Pancreas (tissue), 10 donors: Measurements from ENCODE around the gene ABHD12B. TPM values are rescaled to one million over a fixed set of nuclear protein-coding genes. Genes with fewer than 3 reads are reported as not detected.

Source experiments
- ATAC-seq, 4 donors: fragments of 200-7000 bp; cut with Tn5 transposase; one replicate each; pipeline versions ENCODE4 v1.8.0 to v1.9.1; 2020; ENCODE audit warnings: mild to moderate bottlenecking in 4 of 4, moderate library complexity in 4 of 4
- DNase-seq, 6 donors: peaks; one replicate each; pipeline ENCODE4 v3.0.0-alpha.2; 2020
- FAIRE-seq: peaks from 2 replicates; lab custom pipeline; 2012; peaks lifted over from hg19 to GRCh38; lab: Jason Lieb, UNC
- H3K27ac ChIP-seq, 4 donors: fragments of 200-600 bp; sonication (generic); 1 replicate in 3 of 4; 2 replicates in 1 of 4; pipeline versions ENCODE4 v1.5.0 to v1.8.0; 2020
- H3K27me3 ChIP-seq, 4 donors: fragments of 200-600 bp; one replicate each; pipeline ENCODE4 v1.8.0; 2021
- H3K36me3 ChIP-seq, 3 donors: fragments of 200-600 bp; sonication (generic) in 1 of 3; one replicate each; pipeline versions ENCODE4 v1.5.0 to v1.8.0; 2020 to 2021
- H3K4me1 ChIP-seq, 3 donors: fragments of 200-600 bp; one replicate each; pipeline ENCODE4 v1.8.0; 2021
- H3K4me3 ChIP-seq, 4 donors: fragments of 200-600 bp; sonication (generic) in 2 of 4; one replicate each; pipeline versions ENCODE4 v1.5.0 to v1.8.0; 2020 to 2021
- H3K9me3 ChIP-seq, 4 donors: fragments of 200-600 bp; one replicate each; pipeline ENCODE4 v1.8.0; 2021
- WGBS, 2 donors: extraction: QIAGEN DNeasy Blood & Tissue Kit; methylation state at CpG; one replicate each; pipeline ENCODE4 v1.1.7; 2013; 5-methylcytosine and 5-hydroxymethylcytosine counted together
- intact Hi-C, 3 donors: fragments of 100-400 bp; cut with DNase I; formaldehyde crosslinking; loops; one replicate each; pipeline versions ENCODE4 v1.11.1 to v1.14.2; 2022
- polyA plus RNA-seq, 2 donors: library from polyadenylated mRNA; stranded (reverse); fragments of 200-250 nt; gene quantifications; one replicate each; pipeline ENCODE4 v1.2.3, GENCODE V29; 2013
- total RNA-seq, 6 donors: library from RNA; stranded (reverse); fragmentation: NEBNext Ultra II Directional in 4 of 6; extraction: Animal tissue kit (Norgen Biotek cat#: 25700) in 4 of 6; gene quantifications; one replicate each; pipeline versions ENCODE4 v1.2.1 to v1.2.4, GENCODE V29; 2021 to 2023
- TF ChIP-seq, protein P1 (sequence below), 4 donors: fragments of 200-600 bp; sonication (generic) in 3 of 4; IDR thresholded peaks; one replicate each; pipeline versions ENCODE4 v1.5.0 to v1.8.0; 2021; ENCODE audit warnings: antibody characterized with exemption in 4 of 4
- donor health status: healthy with polysubstance abuse.
- donor health status: DM: no; HTN: no; CAD: no; lungs with moderate emphysema.
- donor health status: DM: no; HTN: no; CAD: no.
- donor health status: control.
- donor health status: control.
- donor health status: Bipolar disorder and iron deficiency.
- donor health status: DM: yes; HTN: yes; CAD: no.
- donor health status: DM: no; HTN: no; CAD: no.
- donor health status: DM: no; HTN: no; CAD: no.
- donor health status: DM: yes; HTN: yes; CAD: no.

ABHD12B gene
- total and polyA plus RNA-seq, 8 donors = 0.16 TPM; not detected in 7

DNA sequence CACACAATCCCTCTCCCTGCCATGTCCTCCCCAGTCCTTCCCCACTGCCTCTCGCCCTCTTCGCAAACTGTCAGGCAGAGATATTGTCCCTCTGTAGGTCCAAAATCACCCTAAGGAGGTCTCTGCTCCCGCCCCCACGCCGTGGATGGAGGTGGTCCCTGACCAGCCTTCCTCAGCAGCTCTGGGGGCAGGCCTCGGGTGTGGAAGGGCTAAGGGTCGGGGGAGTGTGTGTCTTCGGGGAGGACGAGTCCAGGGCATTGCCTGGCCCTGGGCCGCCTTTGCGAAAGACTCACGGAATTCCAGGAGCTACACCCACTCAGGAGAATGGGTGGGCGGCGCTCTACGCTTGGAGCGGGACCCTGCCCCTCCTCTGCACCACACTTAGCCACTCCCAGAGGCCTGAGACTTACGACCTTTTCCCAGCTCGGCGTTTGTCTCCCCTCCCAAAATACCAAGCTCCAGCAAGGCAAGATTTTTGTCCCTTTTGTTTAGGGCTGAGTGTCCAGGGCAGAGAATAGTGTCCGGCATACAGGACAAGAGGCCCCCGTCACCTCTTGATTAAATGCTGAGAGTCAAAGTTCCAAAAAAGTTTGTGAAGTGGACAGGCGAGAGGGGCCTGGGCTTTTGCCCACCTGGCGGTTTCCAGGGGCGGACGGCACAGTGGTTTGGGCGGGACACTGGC lies 71.5 kb downstream of the ABHD12B start:
- no peaks in the 10 kb centered on the region for H3K9me3 ChIP-seq
- no peak for FAIRE-seq
- no peaks in the 10 kb centered on the region for H3K27me3 ChIP-seq
- ATAC-seq = peak; percentile 38 to 59 (median 51)
- DNase-seq = peak in 5 of 6 donors; percentile 16 to 71 (median 33)
- no peaks in the 10 kb centered on the region for H3K36me3 ChIP-seq
- H3K27ac ChIP-seq = peak overlapping the region in 1 of 4 donors; percentile 77
- H3K4me1 ChIP-seq = no peaks in the 10 kb centered on the region
- intact Hi-C loops = no loop called here
- WGBS, 2 donors = 27 to 33% methylated on average over 26 of the region's 26 CpGs
- TF ChIP-seq, protein P1, sequence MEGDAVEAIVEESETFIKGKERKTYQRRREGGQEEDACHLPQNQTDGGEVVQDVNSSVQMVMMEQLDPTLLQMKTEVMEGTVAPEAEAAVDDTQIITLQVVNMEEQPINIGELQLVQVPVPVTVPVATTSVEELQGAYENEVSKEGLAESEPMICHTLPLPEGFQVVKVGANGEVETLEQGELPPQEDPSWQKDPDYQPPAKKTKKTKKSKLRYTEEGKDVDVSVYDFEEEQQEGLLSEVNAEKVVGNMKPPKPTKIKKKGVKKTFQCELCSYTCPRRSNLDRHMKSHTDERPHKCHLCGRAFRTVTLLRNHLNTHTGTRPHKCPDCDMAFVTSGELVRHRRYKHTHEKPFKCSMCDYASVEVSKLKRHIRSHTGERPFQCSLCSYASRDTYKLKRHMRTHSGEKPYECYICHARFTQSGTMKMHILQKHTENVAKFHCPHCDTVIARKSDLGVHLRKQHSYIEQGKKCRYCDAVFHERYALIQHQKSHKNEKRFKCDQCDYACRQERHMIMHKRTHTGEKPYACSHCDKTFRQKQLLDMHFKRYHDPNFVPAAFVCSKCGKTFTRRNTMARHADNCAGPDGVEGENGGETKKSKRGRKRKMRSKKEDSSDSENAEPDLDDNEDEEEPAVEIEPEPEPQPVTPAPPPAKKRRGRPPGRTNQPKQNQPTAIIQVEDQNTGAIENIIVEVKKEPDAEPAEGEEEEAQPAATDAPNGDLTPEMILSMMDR (IDR thresholded peaks at IDR 0.05) = no peak
- peak overlapping the region; percentile 59 to 84 (median 69) for H3K4me3 ChIP-seq

DNA sequence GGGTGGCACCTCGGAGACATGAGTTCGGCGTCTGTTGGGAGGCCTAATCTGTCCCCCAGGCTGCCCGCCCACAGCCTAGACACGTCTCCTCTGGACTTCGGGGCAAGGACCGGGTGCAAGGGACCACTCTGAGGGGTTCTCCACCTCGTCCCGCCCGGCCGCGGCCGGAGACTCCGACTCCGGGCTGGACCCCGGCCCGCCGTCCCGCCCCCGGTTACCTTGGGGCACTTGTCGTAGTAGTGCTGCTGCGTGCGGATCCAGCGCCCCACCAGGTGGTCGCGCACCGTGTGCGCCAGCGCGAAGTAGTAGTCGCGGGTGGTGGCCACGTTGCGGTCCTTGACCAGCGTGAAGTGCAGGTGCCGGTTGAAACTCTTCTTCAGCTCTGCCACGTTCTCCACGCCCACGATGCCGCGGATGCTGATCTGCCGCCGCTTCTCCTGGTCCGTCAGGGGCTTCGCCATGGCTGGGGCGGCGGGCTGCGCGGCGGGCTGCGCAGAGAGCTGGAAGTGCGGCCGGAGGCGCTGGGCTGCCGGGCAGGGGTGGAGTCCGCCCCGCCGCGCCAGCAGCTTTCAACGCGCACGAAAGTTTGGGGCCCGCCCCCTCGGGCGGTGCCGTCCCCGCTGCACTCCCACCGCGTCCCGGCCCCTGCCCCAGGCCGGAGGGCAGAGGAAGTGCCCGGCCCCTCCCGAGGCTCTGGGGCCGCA lies 72.2 kb downstream of the ABHD12B start, which contains the start of gene PYGL:
TSS of gene PYGL (minus strand) at position 541 of the 704 bp plus-strand sequence. CDS start at position 461, 80 bp downstream.
- peak; percentile 92 to 96 (median 95) for ATAC-seq
- DNase-seq = peak; percentile 59 to 87 (median 70)
- H3K4me3 ChIP-seq = peak within 1 kb of the TSS; percentile 59 to 84 (median 69)
- FAIRE-seq = no peak
- intact Hi-C loops = no loop called here
- H3K27me3 ChIP-seq = no peaks in the 10 kb centered on the region
- H3K4me1 ChIP-seq = no peaks in the 10 kb centered on the region
- TF ChIP-seq, protein P1 (IDR thresholded peaks at IDR 0.05) = no peak
- no peaks in the 10 kb centered on the region for H3K36me3 ChIP-seq
- H3K9me3 ChIP-seq = no peaks in the 10 kb centered on the region
- peak within 1 kb of the TSS in 3 of 4 donors; percentile 35 to 77 (median 64) for H3K27ac ChIP-seq
- 0 to 1% methylated on average over 59 to 74 of the region's 74 CpGs for WGBS, 2 donors

DNA sequence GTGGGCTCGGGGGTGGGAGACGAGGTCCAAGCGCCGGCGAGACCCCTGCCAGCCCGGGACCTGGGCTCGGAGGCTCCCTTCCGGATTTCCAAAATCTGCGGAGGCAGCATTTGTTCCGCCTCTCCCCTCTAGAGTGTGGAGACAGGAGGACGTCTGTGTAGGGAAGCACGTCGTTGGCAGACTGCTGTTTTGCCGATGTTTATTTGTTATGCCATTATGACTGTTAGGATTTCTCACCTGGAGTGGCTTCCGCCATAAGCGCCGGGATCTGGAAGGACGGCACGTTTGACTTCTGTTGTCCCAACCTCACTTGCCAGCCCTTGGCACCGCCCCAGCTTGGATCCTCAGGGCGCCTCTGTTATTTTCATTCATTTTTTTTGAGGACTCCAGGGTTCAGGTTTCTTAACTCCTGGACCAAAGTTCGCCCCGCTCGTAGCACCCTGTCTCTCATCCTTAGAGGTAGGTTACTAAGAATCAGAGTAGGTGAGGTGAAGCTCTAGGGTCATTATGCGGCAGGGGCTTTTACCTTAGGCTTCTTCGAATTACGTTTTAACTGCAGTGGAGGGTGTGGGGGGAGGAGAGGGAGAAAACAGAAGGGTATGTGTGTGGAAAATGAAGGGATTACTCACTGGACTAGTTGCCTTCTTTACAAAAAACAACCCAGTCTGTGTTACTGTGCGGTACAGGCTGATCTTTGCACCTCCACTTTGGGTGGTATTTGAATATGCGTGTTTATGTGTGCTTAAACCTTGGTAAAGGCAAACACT lies 73.0 kb downstream of the ABHD12B start:
- peak; percentile 44 to 64 (median 54) for ATAC-seq
- H3K4me3 ChIP-seq = peak overlapping the region; percentile 59 to 84 (median 69)
- DNase-seq = peak; percentile 18 to 72 (median 46)
- WGBS, 2 donors = 4 to 6% methylated on average over 29 of the region's 29 CpGs
- H3K36me3 ChIP-seq = no peaks in the 10 kb centered on the region
- no peaks in the 10 kb centered on the region for H3K27me3 ChIP-seq
- H3K9me3 ChIP-seq = no peaks in the 10 kb centered on the region
- no peak for FAIRE-seq
- TF ChIP-seq, protein P1 (IDR thresholded peaks at IDR 0.05) = no peak
- H3K27ac ChIP-seq = peak overlapping the region in 3 of 4 donors; percentile 35 to 77 (median 64)
- H3K4me1 ChIP-seq = no peaks in the 10 kb centered on the region
- intact Hi-C loops = no loop called here

DNA sequence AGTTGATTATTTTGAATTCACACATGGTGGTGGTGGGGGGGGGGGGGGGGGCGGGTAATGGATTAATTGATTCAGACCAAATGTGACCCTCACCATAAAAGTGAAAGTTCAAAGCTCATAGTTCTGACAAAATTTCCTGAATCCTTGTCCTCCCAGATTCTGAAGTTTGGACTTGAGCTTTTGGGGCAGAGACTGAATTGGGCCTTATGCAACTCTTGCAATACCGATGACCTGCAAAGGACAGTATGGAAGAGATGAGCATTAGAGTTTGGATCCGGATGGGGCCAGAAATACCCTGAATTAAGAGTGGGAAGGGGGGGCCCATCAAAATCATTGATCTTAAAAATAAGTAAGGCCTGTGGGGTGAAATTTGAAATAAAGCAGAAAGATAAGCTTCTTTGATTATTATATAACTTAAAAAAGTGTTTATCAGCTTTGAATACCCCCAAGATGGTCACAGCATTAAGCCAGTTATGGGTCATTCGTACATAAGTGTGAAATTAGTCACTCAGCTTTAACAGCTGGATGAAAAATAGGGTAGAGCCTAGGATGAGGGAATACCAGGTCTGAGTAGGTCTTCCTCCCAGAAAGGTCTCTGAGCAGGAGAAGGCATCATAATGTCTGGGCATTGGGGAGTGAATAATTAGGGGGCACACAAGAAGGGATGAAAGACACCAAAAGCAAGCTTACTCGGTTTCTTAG lies 74.5 kb downstream of the ABHD12B start:
- Histone ChIP-seq H3K4me1 (no peaks in the 10 kb centered on the region), H3K9me3 (no peaks in the 10 kb centered on the region), H3K27ac (no peak overlapping the region), H3K36me3 (no peaks in the 10 kb centered on the region), H3K27me3 (no peaks in the 10 kb centered on the region), H3K4me3 (no peak overlapping the region)
- no peak for ATAC-seq
- DNase-seq = no peak
- intact Hi-C loops = no loop called here
- no peak for FAIRE-seq
- 90 to 94% methylated on average over 5 of the region's 5 CpGs for WGBS, 2 donors
- TF ChIP-seq, protein P1 (IDR thresholded peaks at IDR 0.05) = no peak
